PFSK-1 (cell line): ENCODE data around the gene SOX4.

Source experiments
- FOXP2 ChIP-seq: optimal IDR thresholded peaks from 2 replicates; pipeline ENCODE3; 2011; ENCODE audit warnings: borderline replicate concordance, control low read depth, inconsistent platforms; ENCODE audit not compliant: insufficient read depth; ENCODE audit errors: extremely low read length, extremely low read depth
- POLR2AphosphoS5 ChIP-seq: IDR thresholded peaks from 2 replicates; pipeline ENCODE4 v1.6.1; 2012; ENCODE audit warnings: low read depth, mild to moderate bottlenecking, control low read depth, low read length, moderate library complexity
- REST ChIP-seq, 2 experiments: IDR thresholded peaks; 2 replicates each; pipeline versions ENCODE4 v1.6.1 to v1.8.0; 2011 to 2012; ENCODE audit warnings: low read depth in 2 of 2, low read length in 2 of 2, control low read depth in 1 of 2, inconsistent platforms in 1 of 2, mild to moderate bottlenecking in 1 of 2, moderate library complexity in 1 of 2; ENCODE audit not compliant: insufficient read depth in 1 of 2
- SIN3A ChIP-seq: IDR thresholded peaks from 2 replicates; pipeline ENCODE4 v1.6.1; 2012; ENCODE audit warnings: mild to moderate bottlenecking, low read length, moderate library complexity, borderline replicate concordance; ENCODE audit not compliant: insufficient read depth
- TAF1 ChIP-seq: IDR thresholded peaks from 2 replicates; pipeline ENCODE4 v1.6.1; 2012; ENCODE audit warnings: low read length, control low read depth, borderline replicate concordance; ENCODE audit not compliant: insufficient read depth

SOX4 gene

GRCh38 chr6:21560249-21560648, 33.3 kb upstream of the SOX4 start:
- no peak for TF ChIP-seq POLR2AphosphoS5
- no peak for TF ChIP-seq FOXP2
- no peak for TF ChIP-seq TAF1
- no peak for TF ChIP-seq REST (IDR thresholded peaks at IDR 0.05; ENCODE audit: insufficient read depth in 1 of 2, low read depth in 2 of 2, low read length in 2 of 2)
- TF ChIP-seq SIN3A = no peak

GRCh38 chr6:21565431-21565830, 28.1 kb upstream of the SOX4 start:
- no peak for TF ChIP-seq REST (IDR thresholded peaks at IDR 0.05; ENCODE audit: insufficient read depth in 1 of 2, low read depth in 2 of 2, low read length in 2 of 2)
- no peak for TF ChIP-seq FOXP2
- no peak for TF ChIP-seq SIN3A
- no peak for TF ChIP-seq POLR2AphosphoS5
- no peak for TF ChIP-seq TAF1

- no peak for TF ChIP-seq REST (IDR thresholded peaks at IDR 0.05; ENCODE audit: insufficient read depth in 1 of 2, low read depth in 2 of 2, low read length in 2 of 2)
- TF ChIP-seq SIN3A = no peak
- TF ChIP-seq POLR2AphosphoS5 = no peak
- no peak for TF ChIP-seq FOXP2
- TF ChIP-seq TAF1 = no peak
Observed at GRCh38 chr6:21578523-21578922, 15.0 kb upstream of the SOX4 start.

GRCh38 chr6:21582651-21583050, 10.9 kb upstream of the SOX4 start:
- TF ChIP-seq POLR2AphosphoS5 (no peak), FOXP2 (no peak), SIN3A (no peak), REST (IDR thresholded peaks at IDR 0.05; ENCODE audit: insufficient read depth in 1 of 2, low read depth in 2 of 2, low read length in 2 of 2) (no peak), TAF1 (no peak)

- TF ChIP-seq SIN3A = no peak
- TF ChIP-seq POLR2AphosphoS5 = no peak
- no peak for TF ChIP-seq REST (IDR thresholded peaks at IDR 0.05; ENCODE audit: insufficient read depth in 1 of 2, low read depth in 2 of 2, low read length in 2 of 2)
- TF ChIP-seq FOXP2 = no peak
- no peak for TF ChIP-seq TAF1
Observed at GRCh38 chr6:21586300-21586699, 7.3 kb upstream of the SOX4 start.
